Thoracic aorta endothelial cell (primary cell): Measurements from ENCODE around the gene COG5. TPM values are rescaled to one million over a fixed set of nuclear protein-coding genes. Genes with fewer than 3 reads are reported as not detected.

ENCODE experiments used
- small RNA-seq: library from RNA; depleted of rRNA; stranded (forward); fragments of <200 nt; gene quantifications from one replicate; pipeline ENCODE3, GENCODE V24; 2012
- total RNA-seq: library from RNA; depleted of rRNA; stranded (reverse); fragments of >200 nt; gene quantifications from 2 replicates; pipeline ENCODE4 v1.2.3, GENCODE V29; 2012

Gene COG5
- total RNA-seq = 67.3 and 73.0 TPM in 2 replicates

DNA sequence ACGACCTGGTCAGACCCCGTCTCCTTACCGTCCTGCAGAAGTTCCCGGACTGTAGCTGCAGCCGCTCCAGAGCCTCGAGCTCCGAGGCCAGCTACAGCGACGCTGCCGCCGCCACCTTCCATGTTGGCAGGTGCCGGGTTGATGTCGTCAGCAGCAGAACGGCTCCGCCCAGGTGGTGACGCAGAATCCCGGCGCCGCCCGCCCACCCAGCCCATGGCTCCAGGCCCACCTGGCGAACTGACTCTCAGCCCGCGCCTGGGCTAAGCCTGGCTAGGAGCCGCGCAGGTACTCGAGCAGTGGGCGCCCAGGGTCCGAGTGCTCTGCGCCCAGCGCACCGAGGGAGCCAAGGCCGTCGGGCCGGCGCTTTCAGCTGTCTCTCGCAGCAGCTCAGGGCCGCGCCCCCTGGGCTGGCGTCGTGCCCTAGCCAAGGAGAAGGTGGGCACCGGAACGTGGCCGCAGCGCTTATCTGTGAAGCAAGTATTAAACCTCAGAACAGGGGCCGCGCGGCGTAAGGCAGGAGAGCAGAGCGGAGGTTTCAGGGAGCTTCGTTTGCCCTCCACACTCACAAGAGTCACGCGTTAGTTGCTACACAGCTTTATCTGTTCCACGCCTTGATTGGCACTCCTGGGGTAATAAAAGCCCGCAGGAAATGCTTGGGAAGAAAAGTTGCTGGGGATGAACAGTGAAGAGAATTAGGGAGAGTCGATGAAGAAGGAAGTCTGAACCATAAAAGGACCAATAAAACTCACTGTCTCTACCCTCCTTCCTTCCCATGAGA lies at the start of gene COG5, which contains the start of gene DUS4L:
TSS of gene COG5 (minus strand) at position 146 of the 778 bp plus-strand sequence. CDS start at position 122, 24 bp downstream.
TSS of gene DUS4L (plus strand) at position 197 of the 778 bp plus-strand sequence. CDS start 3,100 bp downstream, outside the sequence.

DNA sequence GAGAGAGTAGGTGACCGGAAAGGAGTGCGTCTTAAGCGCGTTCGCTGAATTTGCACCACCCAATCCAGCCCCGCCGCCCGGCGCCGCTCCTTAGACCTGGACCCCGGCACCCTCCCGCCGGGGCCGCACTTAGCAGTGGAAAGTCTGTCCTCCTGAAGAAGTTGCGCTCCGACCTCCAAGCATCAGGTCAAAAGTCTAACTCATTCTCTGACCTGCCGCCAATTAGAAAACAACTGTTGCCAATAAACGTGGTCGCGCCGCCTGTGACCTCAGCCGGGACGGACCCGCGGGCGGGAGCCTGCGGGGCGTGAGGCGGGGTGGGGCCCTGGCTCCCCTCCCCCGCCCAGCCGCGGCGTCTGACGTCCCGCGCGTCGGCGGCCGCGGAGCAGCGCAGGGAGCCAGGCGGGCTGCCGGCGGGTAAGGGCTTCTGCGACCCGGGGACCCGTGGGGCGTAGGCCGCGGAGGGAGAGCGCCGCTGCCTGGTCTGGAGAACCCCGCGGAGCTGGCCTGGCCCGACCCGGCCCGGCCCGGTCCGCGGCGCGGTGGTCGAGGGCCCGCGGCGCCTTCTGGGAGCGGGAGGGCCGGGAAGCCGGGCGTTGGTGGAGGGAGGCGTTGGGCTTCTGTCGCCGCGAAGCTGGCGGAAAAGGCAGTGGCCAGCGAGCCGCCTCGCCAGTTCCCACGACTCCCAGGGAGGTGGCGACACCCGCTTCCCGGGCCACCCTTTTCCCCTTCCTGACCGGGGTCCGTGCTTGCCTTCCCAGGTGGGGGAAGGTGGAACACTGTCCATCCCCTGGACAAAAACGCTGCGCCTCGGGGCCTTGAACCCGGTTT lies 16.4 kb upstream of the COG5 start, which contains the start of gene BCAP29:
TSS of gene BCAP29 (plus strand) at position 362 of the 831 bp plus-strand sequence. CDS start 527 bp downstream, outside the sequence.

DNA sequence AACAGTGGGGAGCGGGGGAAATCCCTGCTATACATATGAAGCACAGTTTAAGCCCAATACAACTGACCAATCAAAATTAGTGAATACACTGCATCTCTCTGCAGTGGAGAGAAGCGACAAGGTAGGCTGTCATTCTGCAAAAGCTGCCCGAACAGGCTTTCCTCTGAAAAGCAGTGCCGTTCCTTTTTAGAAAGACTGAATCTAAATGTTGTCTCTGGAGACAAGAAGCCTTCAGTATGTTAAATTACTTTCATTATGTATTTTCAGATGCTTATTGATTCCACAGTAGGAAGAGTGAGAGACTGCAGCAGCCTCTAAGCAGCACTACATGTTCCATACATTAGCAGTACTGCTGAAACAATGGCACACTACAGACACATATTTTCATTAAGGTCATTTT lies 93.8 kb downstream of the COG5 start, which contains the start of gene GPR22:
TSS of gene GPR22 (plus strand) at position 129 of the 400 bp plus-strand sequence. CDS start 4,004 bp downstream, outside the sequence.

GRCh38 chr7:107168233-107169119 lies 395.2 kb downstream of the COG5 start, which contains the start of gene HBP1:
TSS of gene HBP1 (plus strand) at chr7:107169003. CDS start at chr7:107179894, 10,891 bp downstream.

Small RNAs within 50 kb of the gene (small RNA-seq; reads per million reads assigned to genes)
- gene AC002381.1 (not detected), gene RF01233 (not detected)

Other genes with a start within 250 kb of the COG5 start
- gene GPR22, start 93.9 kb downstream of the COG5 start, total RNA-seq = under 0.01 TPM in 1 of 2 replicates, not detected in the other
- gene DUS4L, start 51 bp upstream of the COG5 start, total RNA-seq = 16.2 and 18.6 TPM in 2 replicates
- gene BCAP29, start 16.3 kb upstream of the COG5 start, total RNA-seq = 191 and 310 TPM in 2 replicates
- 1.7 and 2.0 TPM in 2 replicates for gene SLC26A4, start 96.9 kb upstream of the COG5 start, total RNA-seq
- gene CBLL1, start 180.2 kb upstream of the COG5 start, total RNA-seq = 46.7 and 55.9 TPM in 2 replicates
- not detected in 2 replicates for gene SLC26A3, start 239.3 kb upstream of the COG5 start, total RNA-seq